Retinal pigment epithelial cell (primary cell): Measurements from ENCODE around the gene MAPKBP1.

ENCODE experiments used
- DNase-seq: peaks from one replicate; pipeline ENCODE4 v3.0.0-alpha.2; 2010; ENCODE audit warnings: low read depth
- H3K4me3 ChIP-seq: 2 replicates; pipeline ENCODE4 v1.5.1; 2011; ENCODE audit warnings: mild to moderate bottlenecking, low read length, control low read depth, moderate library complexity
- CTCF ChIP-seq: conservative IDR thresholded peaks from 2 replicates; pipeline ENCODE4 v1.5.1; 2011; ENCODE audit warnings: low read depth, low read length, control low read depth, inconsistent platforms

The MAPKBP1 gene

GRCh38 chr15:41777421-41777973, 3.2 kb downstream of the MAPKBP1 start:
- TF ChIP-seq CTCF: no peak
- H3K4me3 ChIP-seq: peak overlapping the region; percentile 16
- DNase-seq: no peak

GRCh38 chr15:41778521-41778920, 4.2 kb downstream of the MAPKBP1 start:
- TF ChIP-seq CTCF: no peak
- H3K4me3 ChIP-seq: no peak overlapping the region
- no peak for DNase-seq

- no peak for DNase-seq
- H3K4me3 ChIP-seq: no peak overlapping the region
- no peak for TF ChIP-seq CTCF
Observed at GRCh38 chr15:41779662-41780157, 5.4 kb downstream of the MAPKBP1 start.

- H3K4me3 ChIP-seq: no peak overlapping the region
- no peak for DNase-seq
- TF ChIP-seq CTCF: no peak
Observed at GRCh38 chr15:41780266-41780665, 6.0 kb downstream of the MAPKBP1 start.

GRCh38 chr15:41780727-41781126, 6.4 kb downstream of the MAPKBP1 start:
- DNase-seq: no peak
- no peak overlapping the region for H3K4me3 ChIP-seq
- no peak for TF ChIP-seq CTCF

GRCh38 chr15:41782371-41783282, 8.3 kb downstream of the MAPKBP1 start:
- TF ChIP-seq CTCF: no peak
- no peak overlapping the region for H3K4me3 ChIP-seq
- DNase-seq: no peak
